SK-N-SH treated with all-trans-retinoic acid at 6 μM for 48 hours (cell line): ENCODE measurements around the gene IL17B.

Experiments
- ATAC-seq: fragments of 200-7000 bp; cut with Tn5 transposase; 3 replicates; pipeline ENCODE4 v1.9.1; 2020; ENCODE audit warnings: mild to moderate bottlenecking, moderate library complexity
- ARNTL ChIP-seq: fragments of 450-650 bp; formaldehyde crosslinking; IDR thresholded peaks from 2 replicates; pipeline ENCODE4 v1.5.0; 2020; ENCODE audit warnings: low read depth, mild to moderate bottlenecking, moderate library complexity, borderline replicate concordance
- BACH2 ChIP-seq: fragments of 250-450 bp; sonication (Bioruptor Pico); IDR thresholded peaks from 2 replicates; pipeline ENCODE4 v1.9.0; 2021; ENCODE audit warnings: mild to moderate bottlenecking, borderline replicate concordance
- CSDC2 ChIP-seq: fragments of 250-450 bp; sonication (Bioruptor Pico); IDR thresholded peaks from 2 replicates; pipeline ENCODE4 v1.5.0; 2020; ENCODE audit warnings: mild to moderate bottlenecking, moderate library complexity
- GLIS3 ChIP-seq: fragments of 250-450 bp; sonication (Bioruptor Pico); IDR thresholded peaks from 2 replicates; pipeline ENCODE4 v1.5.0; 2020; ENCODE audit warnings: mild to moderate bottlenecking, moderate library complexity
- ISL1 ChIP-seq: fragments of 250-450 bp; sonication (Bioruptor Pico); IDR thresholded peaks from 2 replicates; pipeline ENCODE4 v2.1.2; 2022; ENCODE audit warnings: mild to moderate bottlenecking, moderate library complexity
- PATZ1 ChIP-seq: fragments of 250-450 bp; sonication (Bioruptor Pico); IDR thresholded peaks from 2 replicates; pipeline ENCODE4 v1.8.0; 2020; ENCODE audit warnings: mild to moderate bottlenecking, moderate library complexity, borderline replicate concordance
- RARB ChIP-seq: fragments of 250-450 bp; sonication (Bioruptor Pico); IDR thresholded peaks from 2 replicates; pipeline ENCODE4 v1.8.0; 2021; ENCODE audit warnings: mild to moderate bottlenecking, moderate library complexity
- SNAI2 ChIP-seq: fragments of 250-450 bp; sonication (Bioruptor Pico); IDR thresholded peaks from 2 replicates; pipeline ENCODE4 v1.5.0; 2020; ENCODE audit warnings: mild to moderate bottlenecking, moderate library complexity
- TCF4 ChIP-seq: fragments of 250-450 bp; sonication (Bioruptor Pico); IDR thresholded peaks from 2 replicates; pipeline ENCODE4 v1.8.0; 2021; ENCODE audit warnings: mild to moderate bottlenecking, moderate library complexity, borderline replicate concordance
- TOX ChIP-seq: fragments of 250-450 bp; sonication (Bioruptor Pico); IDR thresholded peaks from 2 replicates; pipeline ENCODE4 v1.8.0; 2021; ENCODE audit warnings: mild to moderate bottlenecking, moderate library complexity, borderline replicate concordance
- ZC3H10 ChIP-seq: fragments of 250-450 bp; sonication (Bioruptor Pico); IDR thresholded peaks from 2 replicates; pipeline ENCODE4 v1.5.1; 2021; ENCODE audit warnings: mild to moderate bottlenecking, moderate library complexity
- ZFP30 ChIP-seq: fragments of 450-650 bp; formaldehyde crosslinking; IDR thresholded peaks from 2 replicates; pipeline ENCODE4 v1.5.0; 2022; ENCODE audit warnings: mild to moderate bottlenecking, moderate library complexity
- ZNF70 ChIP-seq: fragments of 450-650 bp; formaldehyde crosslinking; IDR thresholded peaks from 2 replicates; pipeline ENCODE4 v1.5.0; 2020; ENCODE audit warnings: mild to moderate bottlenecking, moderate library complexity
- ZNF8 ChIP-seq: fragments of 450-650 bp; formaldehyde crosslinking; IDR thresholded peaks from 2 replicates; pipeline ENCODE4 v1.5.0; 2020; ENCODE audit warnings: mild to moderate bottlenecking, moderate library complexity
- TF ChIP-seq, protein P1 (sequence below): fragments of 250-450 bp; sonication (Bioruptor Pico); IDR thresholded peaks from 2 replicates; pipeline ENCODE4 v1.5.1; 2021; ENCODE audit warnings: mild to moderate bottlenecking, moderate library complexity
- TF ChIP-seq, protein P2 (sequence below): fragments of 250-450 bp; sonication (Bioruptor Pico); IDR thresholded peaks from 2 replicates; pipeline ENCODE4 v1.5.1; 2020; ENCODE audit warnings: low read depth, mild to moderate bottlenecking, moderate library complexity
- TF ChIP-seq, protein P3 (sequence below): fragments of 250-450 bp; sonication (Bioruptor Pico); IDR thresholded peaks from 2 replicates; pipeline ENCODE4 v1.8.0; 2021; ENCODE audit warnings: low read depth, mild to moderate bottlenecking, moderate library complexity, borderline replicate concordance

The IL17B gene

GRCh38 chr5:149324641-149325040 lies 54.5 kb downstream of the IL17B start:
- no peak for TF ChIP-seq TOX
- TF ChIP-seq ISL1, result no peak
- TF ChIP-seq ZC3H10 (CRISPR knock-in tag), result no peak
- no peak for TF ChIP-seq ZNF8 (CRISPR knock-in tag)
- no peak for TF ChIP-seq SNAI2 (CRISPR knock-in tag)
- TF ChIP-seq GLIS3 (CRISPR knock-in tag), result no peak
- TF ChIP-seq, protein P1, sequence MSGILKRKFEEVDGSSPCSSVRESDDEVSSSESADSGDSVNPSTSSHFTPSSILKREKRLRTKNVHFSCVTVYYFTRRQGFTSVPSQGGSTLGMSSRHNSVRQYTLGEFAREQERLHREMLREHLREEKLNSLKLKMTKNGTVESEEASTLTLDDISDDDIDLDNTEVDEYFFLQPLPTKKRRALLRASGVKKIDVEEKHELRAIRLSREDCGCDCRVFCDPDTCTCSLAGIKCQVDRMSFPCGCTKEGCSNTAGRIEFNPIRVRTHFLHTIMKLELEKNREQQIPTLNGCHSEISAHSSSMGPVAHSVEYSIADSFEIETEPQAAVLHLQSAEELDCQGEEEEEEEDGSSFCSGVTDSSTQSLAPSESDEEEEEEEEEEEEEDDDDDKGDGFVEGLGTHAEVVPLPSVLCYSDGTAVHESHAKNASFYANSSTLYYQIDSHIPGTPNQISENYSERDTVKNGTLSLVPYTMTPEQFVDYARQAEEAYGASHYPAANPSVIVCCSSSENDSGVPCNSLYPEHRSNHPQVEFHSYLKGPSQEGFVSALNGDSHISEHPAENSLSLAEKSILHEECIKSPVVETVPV (CRISPR knock-in tag), result no peak
- no peak for TF ChIP-seq CSDC2 (CRISPR knock-in tag)
- no peak for TF ChIP-seq ZNF70 (CRISPR knock-in tag)
- TF ChIP-seq TCF4 (CRISPR knock-in tag), result no peak
- TF ChIP-seq, protein P2, sequence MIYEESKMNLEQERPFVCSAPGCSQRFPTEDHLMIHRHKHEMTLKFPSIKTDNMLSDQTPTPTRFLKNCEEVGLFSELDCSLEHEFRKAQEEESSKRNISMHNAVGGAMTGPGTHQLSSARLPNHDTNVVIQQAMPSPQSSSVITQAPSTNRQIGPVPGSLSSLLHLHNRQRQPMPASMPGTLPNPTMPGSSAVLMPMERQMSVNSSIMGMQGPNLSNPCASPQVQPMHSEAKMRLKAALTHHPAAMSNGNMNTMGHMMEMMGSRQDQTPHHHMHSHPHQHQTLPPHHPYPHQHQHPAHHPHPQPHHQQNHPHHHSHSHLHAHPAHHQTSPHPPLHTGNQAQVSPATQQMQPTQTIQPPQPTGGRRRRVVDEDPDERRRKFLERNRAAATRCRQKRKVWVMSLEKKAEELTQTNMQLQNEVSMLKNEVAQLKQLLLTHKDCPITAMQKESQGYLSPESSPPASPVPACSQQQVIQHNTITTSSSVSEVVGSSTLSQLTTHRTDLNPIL (CRISPR knock-in tag), result no peak
- no peak for TF ChIP-seq BACH2 (CRISPR knock-in tag)
- TF ChIP-seq, protein P3, sequence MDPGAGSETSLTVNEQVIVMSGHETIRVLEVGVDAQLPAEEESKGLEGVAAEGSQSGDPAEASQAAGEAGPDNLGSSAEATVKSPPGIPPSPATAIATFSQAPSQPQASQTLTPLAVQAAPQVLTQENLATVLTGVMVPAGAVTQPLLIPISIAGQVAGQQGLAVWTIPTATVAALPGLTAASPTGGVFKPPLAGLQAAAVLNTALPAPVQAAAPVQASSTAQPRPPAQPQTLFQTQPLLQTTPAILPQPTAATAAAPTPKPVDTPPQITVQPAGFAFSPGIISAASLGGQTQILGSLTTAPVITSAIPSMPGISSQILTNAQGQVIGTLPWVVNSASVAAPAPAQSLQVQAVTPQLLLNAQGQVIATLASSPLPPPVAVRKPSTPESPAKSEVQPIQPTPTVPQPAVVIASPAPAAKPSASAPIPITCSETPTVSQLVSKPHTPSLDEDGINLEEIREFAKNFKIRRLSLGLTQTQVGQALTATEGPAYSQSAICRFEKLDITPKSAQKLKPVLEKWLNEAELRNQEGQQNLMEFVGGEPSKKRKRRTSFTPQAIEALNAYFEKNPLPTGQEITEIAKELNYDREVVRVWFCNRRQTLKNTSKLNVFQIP (CRISPR knock-in tag), result no peak
- no peak for TF ChIP-seq PATZ1
- no peak for TF ChIP-seq RARB (CRISPR knock-in tag)
- TF ChIP-seq ARNTL, result no peak
- no peak for TF ChIP-seq ZFP30 (CRISPR knock-in tag)
- ATAC-seq, result no peak
